ENCODE data around the gene SRRM3.

GRCh38 chr7:76236224-76236623 lies 34.5 kb downstream of the SRRM3 start:
- TF ChIP-seq CTCF (IDR thresholded peaks at IDR 0.05; ENCODE audit: low read depth, low read length) (no peak), MAX (IDR thresholded peaks at IDR 0.05; ENCODE audit: low read depth, low read length) (no peak), POLR2A (IDR thresholded peaks at IDR 0.05; ENCODE audit: extremely low read depth, insufficient read length) (no peak), MYC (IDR thresholded peaks at IDR 0.05; ENCODE audit: low read depth, low read length) (no peak)

Measured in NB4 (cell line).